DOHH2 (cell line): ENCODE data around the gene ZBTB4.

Experiments
- H3F3A ChIP-seq: fragments of 200-600 bp; sonication (generic), shearing (Covaris generic); 2 replicates; pipeline ENCODE4 v1.6.0; 2016; ENCODE audit warnings: antibody characterized with exemption, mild to moderate bottlenecking; ENCODE audit not compliant: control insufficient read depth, insufficient read depth
- H3K27ac ChIP-seq: fragments of 200-600 bp; sonication (generic); 2 replicates; pipeline ENCODE4 v1.5.1; 2014; ENCODE audit warnings: low read depth, mild to moderate bottlenecking, low read length, moderate library complexity
- H3K27me3 ChIP-seq: fragments of 200-600 bp; sonication (generic); 2 replicates; pipeline ENCODE4 v1.6.1; 2014; ENCODE audit warnings: mild to moderate bottlenecking, low read length, mixed read lengths; ENCODE audit not compliant: control insufficient read depth
- H3K36me3 ChIP-seq: fragments of 200-600 bp; sonication (generic); 2 replicates; pipeline ENCODE4 v1.6.1; 2014; ENCODE audit warnings: mild to moderate bottlenecking, low read length, moderate library complexity, mixed read lengths; ENCODE audit not compliant: control insufficient read depth
- H3K4me1 ChIP-seq: fragments of 200-600 bp; sonication (generic); 2 replicates; pipeline ENCODE4 v1.6.1; 2014; ENCODE audit warnings: mild to moderate bottlenecking, low read length, mixed read lengths; ENCODE audit not compliant: control insufficient read depth
- H3K4me2 ChIP-seq: fragments of 200-600 bp; sonication (generic); 2 replicates; pipeline ENCODE4 v1.6.0; 2014; ENCODE audit warnings: mild to moderate bottlenecking, low read length, moderate library complexity
- H3K4me3 ChIP-seq: fragments of 200-600 bp; sonication (generic); 2 replicates; pipeline ENCODE4 v1.5.1; 2014; ENCODE audit warnings: mild to moderate bottlenecking, low read length, mixed read lengths
- H3K79me2 ChIP-seq: fragments of 200-600 bp; sonication (generic); 2 replicates; pipeline ENCODE4 v1.6.1; 2014; ENCODE audit warnings: mild to moderate bottlenecking, low read length, mixed read lengths; ENCODE audit not compliant: control insufficient read depth
- H3K9me2 ChIP-seq: fragments of 200-600 bp; sonication (generic); replicated peaks from 2 replicates; pipeline ENCODE4 v1.6.1; 2014; ENCODE audit warnings: mild to moderate bottlenecking, low read length, mixed read lengths; ENCODE audit not compliant: control insufficient read depth
- H3K9me3 ChIP-seq: fragments of 200-600 bp; sonication (generic); 2 replicates; pipeline ENCODE4 v1.6.1; 2014; ENCODE audit warnings: antibody characterized with exemption, low read length, mixed read lengths; ENCODE audit not compliant: control insufficient read depth, insufficient read depth
- H4K20me1 ChIP-seq: fragments of 200-600 bp; sonication (generic); 2 replicates; pipeline ENCODE4 v1.6.0; 2014; ENCODE audit warnings: low read depth, mild to moderate bottlenecking, antibody characterized with exemption, low read length, moderate library complexity; ENCODE audit not compliant: control insufficient read depth, insufficient read depth
- CTCF ChIP-seq: fragments of 200-600 bp; sonication (generic); IDR thresholded peaks from one replicate; pipeline ENCODE4 v1.5.1; 2014; ENCODE audit warnings: antibody characterized with exemption, mild to moderate bottlenecking, low read depth, low read length; ENCODE audit not compliant: poor library complexity, severe bottlenecking
- EZH2phosphoT487 ChIP-seq: fragments of 200-600 bp; sonication (generic); IDR thresholded peaks from 2 replicates; pipeline ENCODE4 v1.6.1; 2017; ENCODE audit warnings: borderline replicate concordance, mild to moderate bottlenecking, antibody characterized with exemption, low read length, moderate library complexity, mixed read lengths

ZBTB4 gene

GRCh38 chr17:7413346-7413985 is 66.0 kb downstream of the ZBTB4 start:
- Histone ChIP-seq H3K4me3 (no peak overlapping the region), H3K27me3 (no peaks in the 10 kb centered on the region; the same call in 1 of the 2 replicates), H3K9me3 (no peaks in the 10 kb centered on the region), H3K4me1 (no peaks in the 10 kb centered on the region), H3F3A (0 out of 2 replicates have a peak, but pooled peaks cover 2% of the 10 kb centered on the region), H4K20me1 (no peaks in the 10 kb centered on the region), H3K79me2 (no peaks in the 10 kb centered on the region), H3K36me3 (no peaks in the 10 kb centered on the region), H3K4me2 (no peak overlapping the region), H3K27ac (no peak overlapping the region), H3K9me2 (no peaks in the 10 kb centered on the region)
- TF ChIP-seq EZH2phosphoT487, result no peak
- TF ChIP-seq CTCF, result no peak

GRCh38 chr17:7411427-7411750 is 68.0 kb downstream of the ZBTB4 start:
- no peaks in the 10 kb centered on the region for H3K27me3 ChIP-seq
- H3K9me3 ChIP-seq, result no peaks in the 10 kb centered on the region
- H4K20me1 ChIP-seq, result no peaks in the 10 kb centered on the region
- TF ChIP-seq CTCF (no peak), EZH2phosphoT487 (no peak)
- no peaks in the 10 kb centered on the region for H3K9me2 ChIP-seq
- H3K4me1 ChIP-seq, result no peaks in the 10 kb centered on the region
- no peaks in the 10 kb centered on the region for H3K36me3 ChIP-seq
- H3K27ac ChIP-seq, result no peak overlapping the region
- H3K4me2 ChIP-seq, result no peak overlapping the region
- H3K4me3 ChIP-seq, result no peak overlapping the region
- H3K79me2 ChIP-seq, result no peaks in the 10 kb centered on the region
- H3F3A ChIP-seq, result 0 out of 2 replicates have a peak, but pooled peaks cover 2% of the 10 kb centered on the region

GRCh38 chr17:7410634-7411426 is 68.6 kb downstream of the ZBTB4 start:
- H4K20me1 ChIP-seq, result no peaks in the 10 kb centered on the region
- H3K9me2 ChIP-seq, result no peaks in the 10 kb centered on the region
- no peaks in the 10 kb centered on the region for H3K79me2 ChIP-seq
- H3K9me3 ChIP-seq, result no peaks in the 10 kb centered on the region
- 0 out of 2 replicates have a peak, but pooled peaks cover 2% of the 10 kb centered on the region for H3F3A ChIP-seq
- H3K4me1 ChIP-seq, result no peaks in the 10 kb centered on the region
- H3K36me3 ChIP-seq, result no peaks in the 10 kb centered on the region
- no peak for TF ChIP-seq EZH2phosphoT487
- TF ChIP-seq CTCF, result no peak
- no peak overlapping the region for H3K27ac ChIP-seq
- no peak overlapping the region for H3K4me3 ChIP-seq
- H3K4me2 ChIP-seq, result no peak overlapping the region
- no peaks in the 10 kb centered on the region for H3K27me3 ChIP-seq
